NCI-H345 treated with DMSO at 0.1 percent for 48 hours (cell line): Measurements from ENCODE around the gene MAML2.

Source experiments
- DNase-seq: peaks from one replicate; lab custom pipeline; 2025; ENCODE audit not compliant: unreplicated experiment; lab: John Stamatoyannopoulos, UW

Gene MAML2

DNA sequence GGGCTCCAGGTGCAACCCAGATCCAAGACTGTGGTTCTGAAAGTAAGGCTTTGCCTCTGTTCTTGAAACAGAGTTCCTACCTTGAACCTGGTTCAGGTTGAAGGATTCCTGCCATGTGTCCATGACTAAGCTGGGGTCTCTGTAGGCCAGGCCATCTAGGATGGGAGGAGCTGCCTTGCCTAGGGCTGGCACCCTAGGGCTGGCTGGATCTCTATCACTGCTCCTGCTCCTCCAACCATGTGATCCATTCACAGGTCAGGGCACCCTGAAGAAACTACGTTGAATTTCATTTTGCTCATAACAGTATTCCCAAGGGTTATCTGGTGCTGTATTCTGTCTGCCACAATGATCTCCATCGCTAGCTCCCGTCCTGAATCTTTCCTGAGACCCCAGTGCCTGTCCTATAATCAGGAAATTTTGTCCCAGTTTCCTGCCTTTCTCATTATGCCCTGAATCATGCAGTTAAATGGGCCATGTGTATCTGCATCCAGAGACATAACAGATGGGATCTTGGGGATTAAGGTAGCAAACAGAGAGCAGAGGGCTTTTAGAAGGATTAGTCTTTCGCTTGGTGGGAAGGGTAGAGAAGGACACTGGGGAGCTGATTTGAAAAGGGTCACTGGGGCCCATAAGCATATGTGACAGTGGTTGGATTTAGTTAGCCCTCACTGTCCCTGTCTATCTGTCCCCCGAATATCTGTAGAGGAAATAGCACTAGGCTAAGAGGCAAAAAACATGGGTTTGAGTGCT lies 320.9 kb downstream of the MAML2 start:
- DNase-seq, result no peak

DNA sequence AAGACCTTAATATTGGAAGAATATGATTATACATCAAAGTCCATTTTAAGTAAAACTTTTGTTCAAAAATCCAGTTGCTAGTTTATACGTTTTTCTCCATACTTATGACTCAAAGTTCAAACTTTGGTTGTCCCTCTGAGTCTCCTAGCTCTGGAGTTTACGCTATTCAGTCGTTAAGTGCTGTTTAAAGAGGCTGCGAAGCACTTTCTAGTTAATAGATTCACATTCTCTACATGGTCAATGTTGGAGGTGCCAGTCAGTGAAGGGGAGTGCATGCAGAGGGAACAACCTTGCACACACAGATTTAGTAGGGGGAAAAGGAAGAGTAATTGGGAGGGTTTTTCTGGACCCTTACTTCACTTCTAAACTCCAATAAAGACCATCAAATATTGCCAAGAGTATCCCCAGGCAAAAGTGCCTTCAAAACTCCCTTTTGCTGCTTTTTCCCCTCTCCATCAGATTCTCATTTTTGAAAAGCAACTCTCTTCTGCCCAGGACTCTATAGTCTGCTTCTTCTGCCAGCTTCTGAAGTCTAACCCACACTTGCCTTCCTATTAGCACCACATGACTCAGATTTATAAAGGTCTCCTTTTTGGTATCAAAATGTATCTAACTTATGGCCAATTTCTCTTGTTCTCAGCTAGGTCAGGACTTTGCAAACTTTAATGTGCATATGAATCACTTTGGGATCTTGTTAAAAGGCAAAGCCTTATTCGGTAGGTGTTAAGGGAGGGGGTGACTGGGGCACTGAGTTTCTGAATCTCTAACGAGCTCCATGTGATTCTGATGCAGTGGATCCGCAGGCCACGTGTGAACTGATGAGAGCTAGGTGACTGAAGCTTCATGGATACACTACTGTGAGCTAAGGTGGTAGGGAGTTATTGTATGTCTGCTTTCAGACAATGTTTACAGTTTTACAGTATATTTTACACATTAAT lies 322.9 kb downstream of the MAML2 start:
- no peak for DNase-seq

DNA sequence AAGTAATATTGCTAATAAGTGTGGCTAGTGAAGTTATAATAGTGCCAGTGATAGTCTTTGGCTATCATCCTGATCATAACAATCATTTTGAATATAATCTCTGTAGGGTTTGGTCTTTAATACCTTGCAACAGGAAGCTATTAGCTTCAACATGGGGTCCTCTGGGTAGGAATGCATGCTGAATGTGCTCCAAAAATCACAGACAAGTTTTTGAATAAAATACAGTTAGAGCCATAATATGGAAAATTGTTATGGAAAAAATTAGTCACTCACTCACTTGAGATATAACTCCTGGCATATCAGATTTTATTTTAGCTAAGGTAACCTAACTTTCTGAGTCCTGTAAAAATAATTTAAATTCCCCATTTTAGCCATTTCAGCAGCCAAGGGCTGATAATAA lies 323.7 kb downstream of the MAML2 start:
- DNase-seq, result no peak

DNA sequence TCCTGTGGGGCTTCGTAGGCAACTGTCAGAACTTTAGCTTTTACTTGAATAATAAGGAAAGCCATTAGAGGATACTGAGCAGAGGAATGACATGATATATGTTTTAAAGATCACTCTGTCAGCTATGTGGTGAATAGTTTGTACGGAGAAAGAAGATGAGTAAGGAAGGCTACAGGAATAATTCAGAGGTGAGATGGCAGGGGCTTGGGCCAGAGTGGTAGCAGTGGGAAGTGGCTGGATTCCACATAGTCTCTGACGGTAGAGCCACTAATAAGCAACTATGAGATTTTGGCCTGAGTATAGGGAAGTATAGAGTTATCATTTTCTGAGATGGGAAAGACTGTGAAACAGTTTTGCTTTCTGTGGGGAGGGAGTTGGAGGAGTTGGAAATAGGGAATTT lies 325.1 kb downstream of the MAML2 start:
- DNase-seq, result no peak

DNA sequence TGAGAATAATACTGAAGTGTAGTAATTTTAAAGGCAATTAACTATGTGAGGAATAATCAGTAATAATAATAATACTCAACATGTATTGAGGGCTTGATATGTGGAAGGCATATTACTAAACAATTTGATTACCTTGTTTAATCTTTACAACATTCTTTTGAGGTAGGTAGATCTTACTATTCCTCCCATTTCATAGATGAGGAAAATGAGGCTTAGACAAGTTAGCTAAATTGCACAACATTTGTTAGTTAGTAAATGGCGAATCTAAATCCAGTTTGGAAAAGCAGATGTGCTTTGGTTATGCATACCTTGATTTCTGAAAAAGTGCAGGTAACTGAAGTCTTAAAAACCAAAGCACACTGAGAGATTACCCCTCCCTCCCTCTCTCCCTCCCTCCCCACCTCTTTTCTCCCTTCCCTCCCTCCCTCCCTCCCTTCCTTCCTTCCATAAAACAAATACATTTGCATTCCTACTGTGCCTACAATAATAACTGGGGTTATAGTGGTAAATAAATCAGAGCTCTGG lies 326.0 kb downstream of the MAML2 start:
- DNase-seq, result no peak

GRCh38 chr11:96015906-96016565 lies 327.0 kb downstream of the MAML2 start:
- no peak for DNase-seq

DNA sequence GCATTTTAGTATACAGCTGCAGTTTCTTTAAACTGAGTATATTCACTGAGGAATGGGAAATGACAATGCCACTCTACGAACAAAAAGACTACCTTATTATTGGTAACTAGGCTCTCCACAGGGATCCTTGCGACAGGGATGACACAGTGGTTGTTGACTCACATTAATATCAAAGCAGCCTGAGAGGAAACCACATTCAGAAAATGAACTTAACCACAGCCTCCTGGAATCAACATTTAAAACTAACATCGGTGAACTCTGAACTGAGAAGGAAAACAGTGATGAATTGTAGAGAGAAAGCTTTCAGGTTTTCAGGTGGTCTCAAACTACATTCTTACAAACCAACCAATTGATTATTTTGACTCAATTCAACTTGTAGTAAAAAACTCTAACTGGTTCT lies 328.8 kb downstream of the MAML2 start:
- DNase-seq, result no peak

DNA sequence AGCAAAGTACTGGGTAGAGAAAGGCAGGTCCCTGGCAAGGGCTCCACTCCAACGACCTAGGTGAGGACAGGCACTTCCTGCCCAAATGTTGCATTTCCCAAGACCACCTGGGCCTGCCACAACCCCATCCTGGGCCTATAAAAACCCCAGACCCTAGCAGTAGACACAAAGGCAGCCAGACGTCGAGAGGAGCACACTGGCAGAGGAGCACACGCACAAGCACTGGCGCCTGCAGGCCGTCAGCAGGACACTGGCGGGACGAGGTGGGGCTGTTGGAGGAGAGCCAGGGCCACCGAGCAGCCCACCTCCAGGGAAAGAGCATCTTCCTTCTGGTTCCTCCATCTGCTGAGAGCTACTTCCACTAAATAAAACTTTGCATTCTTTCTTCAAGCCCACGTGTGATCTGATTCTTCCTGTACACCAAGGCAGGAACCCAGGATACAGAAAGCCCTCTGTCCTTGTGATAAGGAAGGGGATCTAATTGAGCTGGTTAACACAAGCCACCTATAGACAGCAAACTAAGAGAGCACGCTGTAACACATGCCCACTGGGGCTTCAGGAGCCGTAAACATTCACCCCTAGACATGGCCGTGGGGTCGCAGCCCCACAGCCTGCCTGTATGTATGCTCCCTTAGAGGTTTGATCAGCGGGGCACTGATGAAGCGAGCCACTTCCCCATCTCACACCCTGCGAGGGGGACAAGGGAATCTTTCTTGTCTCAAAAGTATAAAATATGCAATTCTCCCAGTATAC lies 329.4 kb downstream of the MAML2 start:
- no peak for DNase-seq

- no peak for DNase-seq
Observed at GRCh38 chr11:96012086-96012824, 330.7 kb downstream of the MAML2 start.

GRCh38 chr11:96010683-96011082 lies 332.3 kb downstream of the MAML2 start:
- no peak for DNase-seq

- no peak for DNase-seq
Observed at GRCh38 chr11:96008161-96008720, 334.8 kb downstream of the MAML2 start.

DNA sequence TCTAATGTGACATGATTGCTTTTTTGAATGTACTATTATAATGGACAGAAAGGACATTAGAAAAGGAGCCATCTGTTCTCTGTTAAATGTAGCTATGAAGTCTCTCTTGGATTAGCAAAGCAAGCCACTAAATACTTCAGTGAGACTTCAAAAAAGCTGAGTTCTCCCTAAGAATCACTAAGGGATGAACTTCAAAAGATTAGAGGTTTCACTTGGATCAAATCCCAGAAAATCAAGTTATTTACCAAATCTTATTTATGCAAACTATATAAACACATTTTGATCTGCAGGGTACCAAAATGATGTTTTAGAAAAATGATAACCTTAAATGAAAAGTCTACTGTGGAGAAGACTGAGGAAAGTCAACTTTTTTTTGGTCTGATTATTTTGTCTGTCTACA lies 337.0 kb downstream of the MAML2 start:
- DNase-seq, result no peak

- DNase-seq, result no peak
Observed at GRCh38 chr11:96004862-96005261, 338.1 kb downstream of the MAML2 start.

DNA sequence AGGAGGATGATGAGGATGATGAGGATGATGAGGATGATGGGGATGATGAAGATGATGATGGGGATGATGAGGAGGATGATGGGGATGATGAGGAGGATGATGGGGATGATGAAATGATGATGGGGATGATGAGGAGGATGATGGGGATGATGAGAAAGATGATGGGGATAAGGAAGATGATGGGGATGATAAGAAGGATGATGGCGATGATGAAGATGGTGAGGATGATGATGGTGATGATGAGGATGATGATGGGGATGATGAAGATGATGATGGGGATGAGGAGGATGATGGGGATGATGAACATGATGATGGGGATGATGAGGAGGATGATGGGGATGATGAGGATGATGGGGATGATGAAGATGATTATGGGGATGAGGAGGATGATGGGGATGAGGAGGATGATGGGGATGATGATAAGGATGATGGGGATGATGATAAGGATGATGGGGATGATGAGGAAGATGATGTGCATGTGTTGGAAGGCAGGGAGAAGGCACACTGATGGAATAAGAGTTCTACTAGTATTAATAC lies 340.2 kb downstream of the MAML2 start:
- DNase-seq, result no peak

DNA sequence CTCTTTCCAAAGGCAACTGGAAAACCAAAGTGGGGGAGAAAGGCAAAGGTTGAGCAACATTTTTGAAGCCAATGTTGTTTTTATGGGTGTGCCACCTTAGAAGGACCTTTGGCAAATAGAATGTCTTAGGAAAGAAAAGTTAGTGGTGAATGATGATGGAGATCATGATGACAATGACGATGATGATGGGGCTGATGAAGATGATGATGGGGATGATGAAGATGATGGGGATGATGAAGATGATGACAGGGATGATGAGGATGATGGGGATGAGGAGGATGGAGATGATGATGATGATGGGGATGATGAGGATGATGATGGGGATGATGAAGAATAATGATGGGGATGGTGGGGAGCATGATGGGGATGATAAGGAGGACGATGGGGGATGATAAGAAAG lies 340.7 kb downstream of the MAML2 start:
- DNase-seq, result no peak

GRCh38 chr11:96001037-96001436 lies 342.0 kb downstream of the MAML2 start:
- no peak for DNase-seq

DNA sequence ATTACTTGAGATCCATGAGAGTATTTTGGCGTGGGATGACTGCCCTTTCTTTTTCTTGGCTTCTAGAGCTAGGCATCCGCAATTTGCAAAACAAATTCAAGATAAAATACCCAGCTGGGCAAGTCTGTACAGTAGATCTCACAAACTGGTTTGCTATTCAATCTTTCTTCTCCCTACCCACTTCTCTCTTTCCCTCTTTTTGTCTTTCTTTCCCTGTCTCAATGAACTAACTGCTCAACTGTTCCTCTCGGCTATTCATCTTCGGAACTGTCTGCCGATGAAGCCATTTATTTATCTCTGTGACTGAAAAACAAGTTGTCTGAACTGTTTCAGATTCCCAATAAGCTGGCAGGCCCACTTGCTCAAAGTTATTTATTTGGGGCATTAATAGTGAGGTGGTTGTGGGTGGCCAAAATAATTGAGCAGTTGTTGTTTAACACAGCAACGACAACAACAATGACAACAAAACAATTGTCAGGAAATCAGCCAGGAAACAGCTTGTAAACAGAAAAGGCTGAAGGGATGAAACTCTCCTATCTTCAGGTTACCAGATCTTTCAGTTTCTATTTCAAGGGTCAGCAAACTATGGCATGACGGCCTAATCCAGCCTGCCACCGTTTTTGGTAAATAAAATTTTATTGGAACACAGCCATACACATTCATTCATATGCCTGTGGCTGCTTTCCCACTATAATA lies 343.1 kb downstream of the MAML2 start:
- DNase-seq, result no peak

GRCh38 chr11:95996621-95997235 lies 346.3 kb downstream of the MAML2 start:
- no peak for DNase-seq
